K562 (cell line): ENCODE results near the gene PMEPA1.

Source experiments
- EGR1 ChIP-seq: fragments of 450-650 bp; conservative IDR thresholded peaks from 2 replicates; pipeline ENCODE4 v1.6.1; 2017; ENCODE audit warnings: mild to moderate bottlenecking
- KAT2B ChIP-seq: IDR thresholded peaks from one replicate; pipeline ENCODE4 v1.6.1; 2012; ENCODE audit warnings: low read depth, mild to moderate bottlenecking, control low read depth, inconsistent platforms, low read length, moderate library complexity
- POLR2A ChIP-seq: fragments of 450-650 bp; conservative IDR thresholded peaks from 2 replicates; pipeline ENCODE4 v1.6.1; 2016
- STAT5B ChIP-seq: fragments of 250-450 bp; sonication (Bioruptor Pico); IDR thresholded peaks from 2 replicates; pipeline ENCODE4 v1.8.0; 2021; ENCODE audit warnings: mild to moderate bottlenecking, inconsistent platforms
- ZFX ChIP-seq: sonication (generic); formaldehyde crosslinking; IDR thresholded peaks from 2 replicates; pipeline ENCODE4 v1.8.0; 2022; ENCODE audit warnings: mild to moderate bottlenecking, missing genetic modification reagents, moderate library complexity
- ZNF232 ChIP-seq: sonication (generic); formaldehyde crosslinking; IDR thresholded peaks from 2 replicates; pipeline ENCODE4 v1.8.0; 2022; ENCODE audit warnings: mild to moderate bottlenecking, missing genetic modification reagents
- ZZZ3 ChIP-seq: fragments of 450-650 bp; IDR thresholded peaks from 2 replicates; pipeline ENCODE4 v1.6.1; 2016; ENCODE audit warnings: antibody characterized with exemption, mild to moderate bottlenecking, moderate library complexity
- TF ChIP-seq, protein P1 (sequence below), 2 experiments: fragments of 450-650 bp in 1 of 2; IDR thresholded peaks; 2 replicates each; pipeline ENCODE4 v1.6.1; 2011 to 2017; ENCODE audit warnings: low read depth in 2 of 2, antibody characterized with exemption in 1 of 2, borderline replicate concordance in 1 of 2, low read length in 1 of 2, mild to moderate bottlenecking in 1 of 2, mixed read lengths in 1 of 2; ENCODE audit not compliant: control insufficient read depth in 1 of 2
- TF ChIP-seq, protein P2 (sequence below): fragments of 250-450 bp; sonication (Bioruptor Pico); IDR thresholded peaks from 2 replicates; pipeline ENCODE4 v1.9.0; 2021; ENCODE audit warnings: mild to moderate bottlenecking
- TF ChIP-seq, protein P3 (sequence below): sonication (generic); formaldehyde crosslinking; IDR thresholded peaks from 2 replicates; pipeline ENCODE4 v1.8.1; 2022; ENCODE audit warnings: missing genetic modification reagents

DNA sequence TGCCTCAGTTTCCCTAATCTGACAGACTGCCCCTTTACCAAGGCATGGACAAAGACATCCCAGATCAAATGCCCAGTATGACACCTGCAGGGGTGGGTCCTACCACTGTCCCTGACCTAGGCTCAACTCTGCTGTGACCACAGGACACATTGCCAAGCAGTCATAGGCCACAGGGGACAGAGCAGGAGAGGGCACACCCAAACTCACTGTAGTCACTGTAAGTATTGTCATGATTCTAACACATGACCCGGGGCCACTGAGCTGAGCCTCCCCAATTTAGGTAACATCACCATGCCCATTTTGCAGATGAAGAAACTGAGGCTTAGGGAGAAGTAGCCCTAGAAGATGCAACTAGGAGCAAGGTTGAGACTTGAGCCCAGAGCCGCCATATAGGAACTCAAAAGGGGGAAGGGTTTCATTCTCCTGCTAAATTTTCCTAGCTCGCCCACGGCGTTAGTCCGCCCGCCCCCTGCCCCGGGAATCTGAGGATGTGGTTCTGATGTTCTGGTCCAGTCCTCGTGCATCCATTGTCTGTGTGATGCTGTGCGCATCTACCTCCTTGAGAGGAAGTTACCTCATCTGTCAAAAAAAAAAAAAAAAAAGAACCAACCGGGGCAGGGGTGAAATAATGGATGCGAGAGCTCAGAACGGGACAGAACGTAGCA is 44.8 kb downstream of the PMEPA1 start:
- TF ChIP-seq POLR2A (no peak), ZZZ3 (no peak), ZNF232 (no peak), EGR1 (no peak), STAT5B (CRISPR knock-in tag) (no peak), ZFX (CRISPR knock-in tag) (no peak), KAT2B (no peak)
- TF ChIP-seq, protein P1, sequence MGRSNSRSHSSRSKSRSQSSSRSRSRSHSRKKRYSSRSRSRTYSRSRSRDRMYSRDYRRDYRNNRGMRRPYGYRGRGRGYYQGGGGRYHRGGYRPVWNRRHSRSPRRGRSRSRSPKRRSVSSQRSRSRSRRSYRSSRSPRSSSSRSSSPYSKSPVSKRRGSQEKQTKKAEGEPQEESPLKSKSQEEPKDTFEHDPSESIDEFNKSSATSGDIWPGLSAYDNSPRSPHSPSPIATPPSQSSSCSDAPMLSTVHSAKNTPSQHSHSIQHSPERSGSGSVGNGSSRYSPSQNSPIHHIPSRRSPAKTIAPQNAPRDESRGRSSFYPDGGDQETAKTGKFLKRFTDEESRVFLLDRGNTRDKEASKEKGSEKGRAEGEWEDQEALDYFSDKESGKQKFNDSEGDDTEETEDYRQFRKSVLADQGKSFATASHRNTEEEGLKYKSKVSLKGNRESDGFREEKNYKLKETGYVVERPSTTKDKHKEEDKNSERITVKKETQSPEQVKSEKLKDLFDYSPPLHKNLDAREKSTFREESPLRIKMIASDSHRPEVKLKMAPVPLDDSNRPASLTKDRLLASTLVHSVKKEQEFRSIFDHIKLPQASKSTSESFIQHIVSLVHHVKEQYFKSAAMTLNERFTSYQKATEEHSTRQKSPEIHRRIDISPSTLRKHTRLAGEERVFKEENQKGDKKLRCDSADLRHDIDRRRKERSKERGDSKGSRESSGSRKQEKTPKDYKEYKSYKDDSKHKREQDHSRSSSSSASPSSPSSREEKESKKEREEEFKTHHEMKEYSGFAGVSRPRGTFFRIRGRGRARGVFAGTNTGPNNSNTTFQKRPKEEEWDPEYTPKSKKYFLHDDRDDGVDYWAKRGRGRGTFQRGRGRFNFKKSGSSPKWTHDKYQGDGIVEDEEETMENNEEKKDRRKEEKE (IDR thresholded peaks at IDR 0.05; ENCODE audit: borderline replicate concordance in 1 of 2, control insufficient read depth in 1 of 2, low read depth in 2 of 2, low read length in 1 of 2): no peak
- TF ChIP-seq, protein P2, sequence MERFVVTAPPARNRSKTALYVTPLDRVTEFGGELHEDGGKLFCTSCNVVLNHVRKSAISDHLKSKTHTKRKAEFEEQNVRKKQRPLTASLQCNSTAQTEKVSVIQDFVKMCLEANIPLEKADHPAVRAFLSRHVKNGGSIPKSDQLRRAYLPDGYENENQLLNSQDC (CRISPR knock-in tag): no peak
- TF ChIP-seq, protein P3, sequence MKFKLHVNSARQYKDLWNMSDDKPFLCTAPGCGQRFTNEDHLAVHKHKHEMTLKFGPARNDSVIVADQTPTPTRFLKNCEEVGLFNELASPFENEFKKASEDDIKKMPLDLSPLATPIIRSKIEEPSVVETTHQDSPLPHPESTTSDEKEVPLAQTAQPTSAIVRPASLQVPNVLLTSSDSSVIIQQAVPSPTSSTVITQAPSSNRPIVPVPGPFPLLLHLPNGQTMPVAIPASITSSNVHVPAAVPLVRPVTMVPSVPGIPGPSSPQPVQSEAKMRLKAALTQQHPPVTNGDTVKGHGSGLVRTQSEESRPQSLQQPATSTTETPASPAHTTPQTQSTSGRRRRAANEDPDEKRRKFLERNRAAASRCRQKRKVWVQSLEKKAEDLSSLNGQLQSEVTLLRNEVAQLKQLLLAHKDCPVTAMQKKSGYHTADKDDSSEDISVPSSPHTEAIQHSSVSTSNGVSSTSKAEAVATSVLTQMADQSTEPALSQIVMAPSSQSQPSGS (CRISPR knock-in tag): no peak
